Chondrocyte (in vitro differentiated cells): ENCODE results near the gene KCTD1. TPM values are rescaled to one million over a fixed set of nuclear protein-coding genes. Genes with fewer than 3 reads are reported as not detected.
A peak's percentile ranks its signal among the peaks of the same experiment; 100 is the strongest.

Experiments used
- DNase-seq: peaks from one replicate; pipeline ENCODE4 v3.0.0; 2021; ENCODE audit warnings: mixed read lengths, low spot score
- H3K27ac Mint-ChIP-seq: one replicate; pipeline ENCODE4 v1.8.0; 2021; ENCODE audit warnings: mild to moderate bottlenecking, moderate library complexity, mixed read lengths; ENCODE audit not compliant: unreplicated experiment
- H3K27me3 Mint-ChIP-seq: 2 replicates; pipeline ENCODE4 v1.8.0; 2021; ENCODE audit warnings: low read depth, mixed read lengths
- H3K36me3 Mint-ChIP-seq: 2 replicates; pipeline ENCODE4 v1.8.0; 2021; ENCODE audit warnings: low read depth, mixed read lengths
- H3K4me1 Mint-ChIP-seq: 2 replicates; pipeline ENCODE4 v1.8.0; 2021; ENCODE audit warnings: low read depth, mild to moderate bottlenecking, mixed read lengths
- H3K4me3 Mint-ChIP-seq: one replicate; pipeline ENCODE4 v1.8.0; 2021; ENCODE audit warnings: mild to moderate bottlenecking, moderate library complexity, mixed read lengths; ENCODE audit not compliant: unreplicated experiment
- H3K9me3 Mint-ChIP-seq: 2 replicates; pipeline ENCODE4 v1.8.0; 2021; ENCODE audit warnings: low read depth, mixed read lengths
- CTCF ChIP-seq: fragments of 200-600 bp; sonication (generic); IDR thresholded peaks from 2 replicates; pipeline ENCODE4 v1.5.0; 2021; ENCODE audit warnings: antibody characterized with exemption, mild to moderate bottlenecking, moderate library complexity
- total RNA-seq: library from RNA; stranded (reverse); gene quantifications from 3 replicates; pipeline ENCODE4 v1.2.1, GENCODE V29; 2021

The KCTD1 gene
- total RNA-seq, 1 donor from 2014 or later: 18.1 TPM

DNA sequence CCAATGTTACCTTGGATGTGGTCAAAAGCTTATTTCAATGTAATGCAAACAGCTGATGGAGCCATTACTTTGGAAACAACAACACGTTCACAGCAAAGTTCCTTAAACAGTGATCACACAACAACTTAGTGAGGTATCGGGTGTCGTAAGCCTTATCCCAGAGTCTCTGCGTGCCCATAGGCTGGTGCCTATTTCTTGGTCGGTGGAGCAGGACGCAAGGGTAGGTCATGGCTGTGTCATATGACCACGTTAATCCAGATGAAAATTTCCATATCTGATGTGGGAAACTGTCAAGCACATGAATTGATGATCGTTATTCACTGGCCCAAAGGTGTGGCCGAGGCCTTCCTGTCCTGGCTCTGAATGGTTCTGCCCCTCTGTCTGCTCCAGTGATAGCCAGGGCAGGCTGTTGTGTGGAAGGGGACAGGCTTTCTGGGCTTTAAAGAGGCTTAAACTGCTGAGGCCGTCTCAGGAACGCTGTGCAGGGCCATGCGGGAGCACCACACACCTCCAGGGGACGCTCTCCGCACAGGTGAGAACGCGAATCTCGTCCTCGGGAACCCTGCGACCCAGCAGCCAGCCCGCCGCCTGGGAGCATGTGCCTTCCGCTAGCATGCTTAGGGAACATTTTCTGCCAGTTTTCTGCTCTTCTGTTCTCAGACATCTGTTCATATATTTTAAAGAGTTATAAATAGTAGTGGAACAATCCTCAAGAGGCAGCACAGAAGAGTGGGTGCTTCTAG lies 90.6 kb downstream of the KCTD1 start:
- H3K4me3 Mint-ChIP-seq: no peak overlapping the region
- H3K9me3 Mint-ChIP-seq: no peaks in the 10 kb centered on the region
- no peak for DNase-seq
- H3K27ac Mint-ChIP-seq: no peak overlapping the region
- H3K4me1 Mint-ChIP-seq: peaks cover 13% of the 10 kb centered on the region
- H3K36me3 Mint-ChIP-seq: peaks cover 23% of the 10 kb centered on the region
- no peak for TF ChIP-seq CTCF
- H3K27me3 Mint-ChIP-seq: no peaks in the 10 kb centered on the region

- Mint-ChIP-seq H3K27ac (no peak overlapping the region), H3K4me3 (no peak overlapping the region), H3K9me3 (no peaks in the 10 kb centered on the region), H3K36me3 (peaks cover 23% of the 10 kb centered on the region), H3K27me3 (no peaks in the 10 kb centered on the region), H3K4me1 (peaks cover 13% of the 10 kb centered on the region)
- no peak for DNase-seq
- no peak for TF ChIP-seq CTCF
Measured at GRCh38 chr18:26457195-26457594, 91.2 kb downstream of the KCTD1 start.

GRCh38 chr18:26456070-26456491 lies 92.3 kb downstream of the KCTD1 start:
- Mint-ChIP-seq H3K4me3 (no peak overlapping the region), H3K4me1 (peaks cover 10% of the 10 kb centered on the region), H3K36me3 (peaks cover 25% of the 10 kb centered on the region), H3K27ac (no peak overlapping the region), H3K9me3 (no peaks in the 10 kb centered on the region), H3K27me3 (no peaks in the 10 kb centered on the region)
- DNase-seq: no peak
- peak; percentile 30 for TF ChIP-seq CTCF

DNA sequence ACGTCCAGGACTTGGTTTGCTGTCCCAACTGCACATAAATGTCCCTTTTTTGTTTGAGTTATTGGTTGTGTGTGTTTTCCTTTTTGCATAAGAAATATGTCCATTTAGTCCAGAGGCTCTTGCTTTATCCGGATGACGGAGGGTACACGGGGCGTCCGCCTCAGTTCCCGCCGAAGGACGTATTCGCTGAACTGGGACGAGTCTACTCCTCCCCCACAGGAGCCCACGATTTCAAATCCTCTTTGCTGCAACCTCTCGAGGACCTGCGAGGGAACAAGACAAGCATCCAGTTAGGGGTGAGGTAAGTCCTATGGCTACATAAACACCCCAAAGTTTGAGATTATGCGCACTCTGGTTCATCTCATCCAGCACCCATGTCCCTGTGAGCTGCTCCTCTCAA lies 92.7 kb downstream of the KCTD1 start:
- H3K9me3 Mint-ChIP-seq: no peaks in the 10 kb centered on the region
- H3K27ac Mint-ChIP-seq: no peak overlapping the region
- H3K36me3 Mint-ChIP-seq: peaks cover 26% of the 10 kb centered on the region

DNA sequence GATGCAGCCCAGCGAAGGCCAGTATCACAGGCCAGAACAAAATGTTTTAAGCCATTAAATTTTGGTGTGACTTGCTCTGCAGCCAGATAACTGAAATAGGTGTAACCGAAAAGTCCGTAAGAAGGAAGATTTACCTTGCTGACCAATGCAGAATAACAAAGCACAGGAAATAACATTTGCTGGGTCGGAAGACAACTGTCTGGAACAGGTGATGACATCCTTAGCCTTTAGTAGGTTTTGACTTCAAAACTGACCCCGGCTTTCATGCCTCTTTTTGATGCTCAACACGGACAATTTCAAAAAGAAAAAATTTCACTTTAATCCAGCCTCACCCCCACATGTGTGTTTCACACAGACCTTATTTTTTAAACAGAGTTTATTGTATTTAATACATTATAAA lies 93.7 kb downstream of the KCTD1 start:
- DNase-seq: no peak
- Mint-ChIP-seq H3K4me3 (no peak overlapping the region), H3K27ac (no peak overlapping the region), H3K4me1 (peaks cover 4% of the 10 kb centered on the region), H3K9me3 (no peaks in the 10 kb centered on the region), H3K36me3 (peaks cover 22% of the 10 kb centered on the region), H3K27me3 (no peaks in the 10 kb centered on the region)
- no peak for TF ChIP-seq CTCF

More for the DNA sequence above, 92.7 kb downstream of the KCTD1 start:
- H3K27me3 Mint-ChIP-seq: no peaks in the 10 kb centered on the region
- H3K4me3 Mint-ChIP-seq: no peak overlapping the region
- no peak for TF ChIP-seq CTCF
- DNase-seq: no peak
- H3K4me1 Mint-ChIP-seq: peaks cover 6% of the 10 kb centered on the region
